GM12878 (cell line): ENCODE data around the gene SGTA. TPM values are rescaled to one million over a fixed set of nuclear protein-coding genes. Genes with fewer than 3 reads are reported as not detected.

Experiments used
- ATAC-seq: fragments of 200-7000 bp; cut with Tn5 transposase; 3 replicates; pipeline ENCODE4 v1.9.1; 2020; ENCODE audit warnings: mild to moderate bottlenecking, moderate library complexity
- BruUV-seq: library from RNA; stranded (reverse); fragments of 400-500 nt; replicated peaks from 2 replicates; lab custom pipeline; 2021; lab: Mats Ljungman, UMichigan
- CTCF ChIA-PET: fragments of 300-600 bp; sonication (Branson Sonifier 250); formaldehyde crosslinking; extraction: SDS; loops from one replicate; lab custom pipeline; 2021; ENCODE audit warnings: inconsistent platforms; lab: Yijun Ruan, JAX
- POLR2A ChIA-PET: fragments of 350-600 bp; formaldehyde crosslinking; extraction: SDS; loops from one replicate; lab custom pipeline; 2021; ENCODE audit warnings: inconsistent platforms; lab: Charles Lee
- RAD21 ChIA-PET: fragments of 300-600 bp; sonication (Branson Sonifier 250); formaldehyde crosslinking; loops from one replicate; lab custom pipeline; 2023; ENCODE audit warnings: antibody characterized with exemption; ENCODE audit not compliant: unreplicated experiment; lab: Charles Lee
- SMC1A ChIA-PET: fragments of 300-600 bp; sonication (Branson Sonifier 250); formaldehyde crosslinking; loops from one replicate; lab custom pipeline; 2023; ENCODE audit not compliant: unreplicated experiment, uncharacterized antibody; lab: Charles Lee
- DNase-seq: peaks from one replicate; pipeline ENCODE4 v3.0.0-alpha.2; 2011; ENCODE audit warnings: low read depth, low spot score
- FAIRE-seq: peaks from 3 replicates; lab custom pipeline; 2011; peaks lifted over from hg19 to GRCh38; lab: Jason Lieb, UNC
- H2AFZ ChIP-seq: 2 replicates; pipeline ENCODE4 v1.6.0; 2011; ENCODE audit warnings: low read depth, low read length, control low read depth; ENCODE audit not compliant: control insufficient read depth
- H3K27ac ChIP-seq: 2 replicates; pipeline ENCODE4 v1.5.1; 2011; ENCODE audit warnings: control low read depth; ENCODE audit not compliant: control insufficient read depth, insufficient read depth
- H3K27me3 ChIP-seq, 2 experiments: replicated peaks in 1 of 2; 2 replicates each; pipeline versions ENCODE4 v1.6.0 to v1.6.1; 2011; ENCODE audit warnings: low read length in 1 of 2; ENCODE audit not compliant: control insufficient read depth in 2 of 2, insufficient read depth in 2 of 2
- H3K36me3 ChIP-seq, 2 experiments: 2 replicates each; pipeline ENCODE4 v1.5.1; 2011; ENCODE audit warnings: low read length in 1 of 2; ENCODE audit not compliant: control insufficient read depth in 2 of 2, insufficient read depth in 2 of 2
- H3K4me1 ChIP-seq: 2 replicates; pipeline ENCODE4 v1.6.1; 2011; ENCODE audit warnings: mild to moderate bottlenecking, low read length, moderate library complexity, mixed read lengths; ENCODE audit not compliant: control insufficient read depth, insufficient read depth
- H3K4me2 ChIP-seq: 2 replicates; pipeline ENCODE4 v1.6.0; 2011; ENCODE audit warnings: control low read depth; ENCODE audit not compliant: control insufficient read depth, insufficient read depth
- H3K4me3 ChIP-seq: fragments of 200-600 bp; sonication (generic); 2 replicates; pipeline ENCODE4 v1.5.1; 2016
- H3K79me2 ChIP-seq: 2 replicates; pipeline ENCODE4 v1.6.0; 2011; ENCODE audit warnings: low read length; ENCODE audit not compliant: control insufficient read depth, insufficient read depth
- H3K9ac ChIP-seq: 2 replicates; pipeline ENCODE4 v1.8.0; 2011; ENCODE audit warnings: low read length, control low read depth, mixed read lengths; ENCODE audit not compliant: control insufficient read depth, insufficient read depth
- H3K9me3 ChIP-seq: replicated peaks from 3 replicates; pipeline ENCODE4 v1.5.1; 2011; ENCODE audit warnings: mild to moderate bottlenecking, low read length; ENCODE audit not compliant: control insufficient read depth, insufficient read depth
- H4K20me1 ChIP-seq: 2 replicates; pipeline ENCODE4 v1.6.0; 2011; ENCODE audit not compliant: control insufficient read depth, insufficient read depth
- CEBPB ChIP-seq, 2 experiments: fragments of 150-350 bp in 1 of 2; IDR thresholded peaks; 2 replicates each; pipeline ENCODE4 v1.6.1; 2012 to 2014; ENCODE audit warnings: low read depth in 2 of 2, low read length in 2 of 2, borderline replicate concordance in 1 of 2, inconsistent platforms in 1 of 2
- IRF4 ChIP-seq: IDR thresholded peaks from 2 replicates; pipeline ENCODE4 v1.6.1; 2011; ENCODE audit warnings: low read depth, low read length
- MAX ChIP-seq: IDR thresholded peaks from 2 replicates; pipeline ENCODE4 v1.6.1; 2012; ENCODE audit warnings: low read depth, low read length, improper control_type of control experiment
- NR2C1 ChIP-seq: fragments of 450-650 bp; IDR thresholded peaks from 2 replicates; pipeline ENCODE4 v1.6.1; 2017; ENCODE audit warnings: antibody characterized with exemption, mild to moderate bottlenecking, moderate library complexity
- POU2F2 ChIP-seq: IDR thresholded peaks from 3 replicates; pipeline ENCODE4 v1.6.1; 2011; ENCODE audit warnings: low read depth, mild to moderate bottlenecking, low read length, borderline replicate concordance
- RBBP5 ChIP-seq: fragments of 200-600 bp; sonication (generic); conservative IDR thresholded peaks from 2 replicates; pipeline ENCODE4 v1.6.1; 2016
- SIN3A ChIP-seq: IDR thresholded peaks from 2 replicates; pipeline ENCODE4 v1.6.1; 2012; ENCODE audit warnings: low read depth, low read length, improper control_type of control experiment
- SMAD5 ChIP-seq: IDR thresholded peaks from 2 replicates; pipeline ENCODE4 v1.6.1; 2016; ENCODE audit warnings: antibody characterized with exemption, low read depth
- SMARCA5 ChIP-seq: fragments of 450-650 bp; IDR thresholded peaks from 2 replicates; pipeline ENCODE4 v1.6.1; 2017; ENCODE audit warnings: mild to moderate bottlenecking
- ZBTB40 ChIP-seq: fragments of 450-650 bp; IDR thresholded peaks from 2 replicates; pipeline ENCODE4 v1.6.1; 2016; ENCODE audit warnings: mild to moderate bottlenecking, moderate library complexity, borderline replicate concordance
- WGBS: methylation state at CpG from one replicate; pipeline ENCODE4 v1.1.6; 2016; ENCODE audit warnings: low lambda C conversion rate; ENCODE audit not compliant: insufficient replicate concordance, insufficient coverage; ENCODE audit errors: missing lambda C conversion rate; 5-methylcytosine and 5-hydroxymethylcytosine counted together
- in situ Hi-C: fragments of 300-500 bp; cut with MboI; formaldehyde crosslinking; loops from 9 replicates; pipeline ENCODE4 v1.14.3; 2018; ENCODE audit warnings: mixed read lengths
- intact Hi-C: fragments of 100-400 bp; cut with micrococcal nuclease; formaldehyde crosslinking; loops from one replicate; pipeline ENCODE4 v1.14.2; 2022; ENCODE audit not compliant: unreplicated experiment
- polyA plus RNA-seq, 11 experiments: library from polyadenylated mRNA; depleted of rRNA in 4 of 11; unstranded in 6 of 11; stranded (reverse) in 5 of 11; fragments of >200 nt; fragmentation: Nextera tagmentation in 4 of 11; fragmentation: Illumina TruSeq in 1 of 11; extraction: Ambion mirVana in 4 of 11; extraction: Trizol in 1 of 11; gene quantifications; 1 replicate in 1 of 11; 2 replicates in 10 of 11; pipeline versions ENCODE4 v1.2.1 to v1.2.3, GENCODE V29; 2011 to 2016; ENCODE audit warnings: inconsistent platforms in 2 of 11, missing spikeins in 2 of 11, low read depth in 1 of 11
- total RNA-seq, 4 experiments: library from RNA; depleted of rRNA in 3 of 4; stranded (reverse); fragments of >200 nt in 3 of 4; fragmentation: Illumina TruSeq in 1 of 4; extraction: Trizol in 1 of 4; gene quantifications; 2 replicates each; pipeline versions ENCODE4 v1.2.1 to v1.2.3, GENCODE V29; 2013 to 2021
- TF ChIP-seq, protein P1 (sequence below): IDR thresholded peaks from 2 replicates; pipeline ENCODE4 v1.6.1; 2012; ENCODE audit warnings: mild to moderate bottlenecking, low read depth, low read length
- TF ChIP-seq, protein P2 (sequence below): fragments of 450-650 bp; IDR thresholded peaks from 2 replicates; pipeline ENCODE4 v1.6.1; 2017; ENCODE audit warnings: mild to moderate bottlenecking, moderate library complexity

Gene SGTA
- total and polyA plus RNA-seq, 10 of the 15 experiments (the other 5 are each of a cell fraction or from before 2014, with no cell fraction given) = 2.0 to 102 (median 48.2) TPM

DNA sequence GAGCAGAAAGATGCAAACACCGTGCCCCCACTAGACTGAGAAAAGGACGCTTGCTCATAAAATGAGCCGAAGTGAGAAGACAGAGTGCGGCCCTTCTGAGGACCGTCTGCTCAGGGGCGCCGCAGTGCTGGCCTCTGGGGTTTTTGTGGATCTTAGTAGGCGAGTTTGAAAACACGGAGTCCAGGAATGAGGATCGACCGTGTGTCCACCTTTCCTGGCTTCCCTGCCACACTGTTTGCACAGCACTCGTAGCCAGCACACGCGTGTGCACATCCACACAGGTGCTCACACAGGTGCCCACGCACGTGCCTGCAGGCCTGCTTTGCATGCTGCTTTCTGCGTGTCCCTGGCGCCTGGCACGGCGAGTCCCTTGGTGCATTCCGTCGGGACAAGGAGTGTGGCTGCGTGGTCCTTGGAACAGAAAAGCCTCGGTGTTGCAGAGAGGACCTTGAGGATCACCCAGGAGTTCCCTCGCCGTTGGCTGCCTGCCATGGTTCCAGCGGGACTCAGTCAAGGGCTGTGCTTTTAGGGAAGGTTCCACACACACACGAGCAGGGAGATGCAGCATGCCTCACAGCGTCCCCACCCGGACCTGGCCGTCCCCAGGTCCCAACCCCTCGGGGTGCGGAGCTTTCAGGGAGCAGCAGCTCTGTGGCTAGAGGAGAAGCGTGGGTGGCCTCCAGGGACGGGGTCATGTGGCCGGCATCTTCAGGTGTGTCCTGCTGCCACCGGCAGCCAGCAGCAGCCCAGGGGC, 26.5 kb upstream of the SGTA start:
- WGBS = 92% methylated on average over 37 of the region's 37 CpGs
- Histone ChIP-seq H3K4me3 (no peak overlapping the region), H3K4me2 (no peak overlapping the region), H3K9me3 (no peaks in the 10 kb centered on the region), H3K9ac (no peak overlapping the region), H3K27ac (no peak overlapping the region), H4K20me1 (no peaks in the 10 kb centered on the region), H3K79me2 (no peaks in the 10 kb centered on the region), H3K4me1 (no peaks in the 10 kb centered on the region), H2AFZ (no peak overlapping the region), H3K27me3 (no peaks in the 10 kb centered on the region), H3K36me3 (peaks cover 26 to 51% of the 10 kb centered on the region in 2 experiments)
- ChIA-PET POLR2A (no interaction called here), SMC1A (no interaction called here), RAD21 (no interaction called here), CTCF (no interaction called here)
- no TSS peak for BruUV-seq
- no peak for FAIRE-seq
- in situ Hi-C loops (no loop called here), intact Hi-C loops (no loop called here)
- no peak for ATAC-seq
- no peak for TF ChIP-seq SMARCA5
- TF ChIP-seq SMAD5 = no peak
- no peak for TF ChIP-seq CEBPB (IDR thresholded peaks at IDR 0.05; ENCODE audit: borderline replicate concordance in 1 of 2, low read depth in 2 of 2, low read length in 2 of 2)
- no peak for TF ChIP-seq ZBTB40
- TF ChIP-seq, protein P1, sequence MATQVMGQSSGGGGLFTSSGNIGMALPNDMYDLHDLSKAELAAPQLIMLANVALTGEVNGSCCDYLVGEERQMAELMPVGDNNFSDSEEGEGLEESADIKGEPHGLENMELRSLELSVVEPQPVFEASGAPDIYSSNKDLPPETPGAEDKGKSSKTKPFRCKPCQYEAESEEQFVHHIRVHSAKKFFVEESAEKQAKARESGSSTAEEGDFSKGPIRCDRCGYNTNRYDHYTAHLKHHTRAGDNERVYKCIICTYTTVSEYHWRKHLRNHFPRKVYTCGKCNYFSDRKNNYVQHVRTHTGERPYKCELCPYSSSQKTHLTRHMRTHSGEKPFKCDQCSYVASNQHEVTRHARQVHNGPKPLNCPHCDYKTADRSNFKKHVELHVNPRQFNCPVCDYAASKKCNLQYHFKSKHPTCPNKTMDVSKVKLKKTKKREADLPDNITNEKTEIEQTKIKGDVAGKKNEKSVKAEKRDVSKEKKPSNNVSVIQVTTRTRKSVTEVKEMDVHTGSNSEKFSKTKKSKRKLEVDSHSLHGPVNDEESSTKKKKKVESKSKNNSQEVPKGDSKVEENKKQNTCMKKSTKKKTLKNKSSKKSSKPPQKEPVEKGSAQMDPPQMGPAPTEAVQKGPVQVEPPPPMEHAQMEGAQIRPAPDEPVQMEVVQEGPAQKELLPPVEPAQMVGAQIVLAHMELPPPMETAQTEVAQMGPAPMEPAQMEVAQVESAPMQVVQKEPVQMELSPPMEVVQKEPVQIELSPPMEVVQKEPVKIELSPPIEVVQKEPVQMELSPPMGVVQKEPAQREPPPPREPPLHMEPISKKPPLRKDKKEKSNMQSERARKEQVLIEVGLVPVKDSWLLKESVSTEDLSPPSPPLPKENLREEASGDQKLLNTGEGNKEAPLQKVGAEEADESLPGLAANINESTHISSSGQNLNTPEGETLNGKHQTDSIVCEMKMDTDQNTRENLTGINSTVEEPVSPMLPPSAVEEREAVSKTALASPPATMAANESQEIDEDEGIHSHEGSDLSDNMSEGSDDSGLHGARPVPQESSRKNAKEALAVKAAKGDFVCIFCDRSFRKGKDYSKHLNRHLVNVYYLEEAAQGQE = no peak
- TF ChIP-seq SIN3A = no peak
- no peak for TF ChIP-seq IRF4
- TF ChIP-seq, protein P2, sequence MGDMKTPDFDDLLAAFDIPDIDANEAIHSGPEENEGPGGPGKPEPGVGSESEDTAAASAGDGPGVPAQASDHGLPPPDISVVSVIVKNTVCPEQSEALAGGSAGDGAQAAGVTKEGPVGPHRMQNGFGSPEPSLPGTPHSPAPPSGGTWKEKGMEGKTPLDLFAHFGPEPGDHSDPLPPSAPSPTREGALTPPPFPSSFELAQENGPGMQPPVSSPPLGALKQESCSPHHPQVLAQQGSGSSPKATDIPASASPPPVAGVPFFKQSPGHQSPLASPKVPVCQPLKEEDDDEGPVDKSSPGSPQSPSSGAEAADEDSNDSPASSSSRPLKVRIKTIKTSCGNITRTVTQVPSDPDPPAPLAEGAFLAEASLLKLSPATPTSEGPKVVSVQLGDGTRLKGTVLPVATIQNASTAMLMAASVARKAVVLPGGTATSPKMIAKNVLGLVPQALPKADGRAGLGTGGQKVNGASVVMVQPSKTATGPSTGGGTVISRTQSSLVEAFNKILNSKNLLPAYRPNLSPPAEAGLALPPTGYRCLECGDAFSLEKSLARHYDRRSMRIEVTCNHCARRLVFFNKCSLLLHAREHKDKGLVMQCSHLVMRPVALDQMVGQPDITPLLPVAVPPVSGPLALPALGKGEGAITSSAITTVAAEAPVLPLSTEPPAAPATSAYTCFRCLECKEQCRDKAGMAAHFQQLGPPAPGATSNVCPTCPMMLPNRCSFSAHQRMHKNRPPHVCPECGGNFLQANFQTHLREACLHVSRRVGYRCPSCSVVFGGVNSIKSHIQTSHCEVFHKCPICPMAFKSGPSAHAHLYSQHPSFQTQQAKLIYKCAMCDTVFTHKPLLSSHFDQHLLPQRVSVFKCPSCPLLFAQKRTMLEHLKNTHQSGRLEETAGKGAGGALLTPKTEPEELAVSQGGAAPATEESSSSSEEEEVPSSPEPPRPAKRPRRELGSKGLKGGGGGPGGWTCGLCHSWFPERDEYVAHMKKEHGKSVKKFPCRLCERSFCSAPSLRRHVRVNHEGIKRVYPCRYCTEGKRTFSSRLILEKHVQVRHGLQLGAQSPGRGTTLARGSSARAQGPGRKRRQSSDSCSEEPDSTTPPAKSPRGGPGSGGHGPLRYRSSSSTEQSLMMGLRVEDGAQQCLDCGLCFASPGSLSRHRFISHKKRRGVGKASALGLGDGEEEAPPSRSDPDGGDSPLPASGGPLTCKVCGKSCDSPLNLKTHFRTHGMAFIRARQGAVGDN = no peak
- no peak for TF ChIP-seq NR2C1
- no peak for TF ChIP-seq RBBP5
- no peak for TF ChIP-seq POU2F2
- no peak for TF ChIP-seq MAX
- no peak for DNase-seq
